Activated CD8-positive, alpha-beta T cell treated with anti-CD3 and anti-CD28 coated beads, Interleukin-2, amount 10 ng/mL, durations not matched to agents 7 days and 5 days (primary cell): ENCODE data around the gene TK1. TPM values are rescaled to one million over a fixed set of nuclear protein-coding genes. Genes with fewer than 3 reads are reported as not detected.

Experiments
- ATAC-seq: fragments of 150-1000 bp; cut with Tn5 transposase; one replicate; pipeline ENCODE4 v1.10.0; 2021; ENCODE audit warnings: moderate library complexity
- CTCF ChIA-PET: fragments of 350-600 bp; sonication (Branson Sonifier 250); formaldehyde crosslinking; loops from one replicate; lab custom pipeline; 2021; ENCODE audit warnings: antibody characterized with exemption; lab: Charles Lee
- POLR2A ChIA-PET: fragments of 350-600 bp; sonication (Branson Sonifier 250); formaldehyde crosslinking; loops from one replicate; lab custom pipeline; 2021; ENCODE audit warnings: antibody characterized with exemption; lab: Charles Lee
- DNase-seq: peaks from one replicate; pipeline ENCODE4 v3.0.0-alpha.2; 2020
- H3K27ac Mint-ChIP-seq: one replicate; pipeline ENCODE4 v1.8.0; 2021; ENCODE audit warnings: mild to moderate bottlenecking, mixed read lengths
- H3K27me3 Mint-ChIP-seq: one replicate; pipeline ENCODE4 v1.8.0; 2021; ENCODE audit warnings: low read depth, mixed read lengths
- H3K36me3 Mint-ChIP-seq: one replicate; pipeline ENCODE4 v1.8.0; 2021; ENCODE audit warnings: low read depth, mixed read lengths
- H3K4me1 Mint-ChIP-seq: one replicate; pipeline ENCODE4 v1.8.0; 2021; ENCODE audit warnings: low read depth, mixed read lengths
- H3K4me3 Mint-ChIP-seq: one replicate; pipeline ENCODE4 v1.8.0; 2021; ENCODE audit warnings: mild to moderate bottlenecking, mixed read lengths
- H3K9me3 Mint-ChIP-seq: one replicate; pipeline ENCODE4 v1.8.0; 2022; ENCODE audit warnings: mixed read lengths; ENCODE audit not compliant: insufficient read depth
- total RNA-seq, 2 experiments: library from RNA; stranded (reverse); gene quantifications; one replicate each; pipeline ENCODE4 v1.2.3, GENCODE V29; 2021

The TK1 gene
- total RNA-seq, 2 experiments from 2014 or later: 139 to 142 TPM

DNA sequence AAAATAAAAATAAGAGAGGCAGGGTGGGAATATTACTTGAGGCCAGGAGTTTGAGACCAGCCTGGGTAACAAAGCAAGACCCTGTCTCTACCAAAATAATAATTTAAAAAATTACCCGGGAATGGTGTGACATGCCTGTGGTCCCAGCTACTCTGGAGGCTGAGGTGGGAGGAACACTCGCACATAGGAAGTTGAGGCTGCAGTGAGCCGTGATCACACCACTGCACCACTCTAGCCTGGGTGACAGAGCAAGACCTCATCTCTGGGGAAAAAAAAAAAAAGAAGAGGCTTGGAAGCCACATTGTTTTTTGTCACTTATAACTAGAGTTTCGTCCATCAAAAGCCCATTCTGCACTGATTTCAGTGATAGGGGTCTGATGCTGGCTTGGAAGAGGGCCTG is 41.3 kb upstream of the TK1 start:
- CTCF ChIA-PET: interaction anchor here (1.7 kb wide), 1 partner anchor 143 kb away, joined by 4 read pairs; no protein-coding TSS in a partner anchor
- peaks cover 24% of the 10 kb centered on the region for H3K36me3 Mint-ChIP-seq
- H3K9me3 Mint-ChIP-seq: no peaks in the 10 kb centered on the region
- DNase-seq (no peak), ATAC-seq (no peak)
- POLR2A ChIA-PET: interaction anchor here (1.2 to 1.4 kb wide), 2 partner anchors 10 to 14 kb away, joined by 5 to 8 read pairs; partner anchors contain the start of gene BIRC5
- peaks cover 29% of the 10 kb centered on the region for H3K27me3 Mint-ChIP-seq
- no peak overlapping the region for H3K4me3 Mint-ChIP-seq
- H3K27ac Mint-ChIP-seq: no peak overlapping the region
- H3K4me1 Mint-ChIP-seq: peaks cover 5% of the 10 kb centered on the region

- CTCF ChIA-PET: interaction anchor here (1.7 kb wide), 1 partner anchor 143 kb away, joined by 4 read pairs; no protein-coding TSS in a partner anchor
- POLR2A ChIA-PET: interaction anchor here (1.2 to 1.4 kb wide), 2 partner anchors 10 to 13 kb away, joined by 5 to 8 read pairs; partner anchors contain the start of gene BIRC5
- Mint-ChIP-seq H3K4me1 (peaks cover 5% of the 10 kb centered on the region), H3K27me3 (peaks cover 24% of the 10 kb centered on the region), H3K4me3 (no peak overlapping the region), H3K9me3 (no peaks in the 10 kb centered on the region), H3K36me3 (peaks cover 30% of the 10 kb centered on the region), H3K27ac (no peak overlapping the region)
- ATAC-seq (no peak), DNase-seq (no peak)
Measured at GRCh38 chr17:78227455-78227916, 40.6 kb upstream of the TK1 start.

DNA sequence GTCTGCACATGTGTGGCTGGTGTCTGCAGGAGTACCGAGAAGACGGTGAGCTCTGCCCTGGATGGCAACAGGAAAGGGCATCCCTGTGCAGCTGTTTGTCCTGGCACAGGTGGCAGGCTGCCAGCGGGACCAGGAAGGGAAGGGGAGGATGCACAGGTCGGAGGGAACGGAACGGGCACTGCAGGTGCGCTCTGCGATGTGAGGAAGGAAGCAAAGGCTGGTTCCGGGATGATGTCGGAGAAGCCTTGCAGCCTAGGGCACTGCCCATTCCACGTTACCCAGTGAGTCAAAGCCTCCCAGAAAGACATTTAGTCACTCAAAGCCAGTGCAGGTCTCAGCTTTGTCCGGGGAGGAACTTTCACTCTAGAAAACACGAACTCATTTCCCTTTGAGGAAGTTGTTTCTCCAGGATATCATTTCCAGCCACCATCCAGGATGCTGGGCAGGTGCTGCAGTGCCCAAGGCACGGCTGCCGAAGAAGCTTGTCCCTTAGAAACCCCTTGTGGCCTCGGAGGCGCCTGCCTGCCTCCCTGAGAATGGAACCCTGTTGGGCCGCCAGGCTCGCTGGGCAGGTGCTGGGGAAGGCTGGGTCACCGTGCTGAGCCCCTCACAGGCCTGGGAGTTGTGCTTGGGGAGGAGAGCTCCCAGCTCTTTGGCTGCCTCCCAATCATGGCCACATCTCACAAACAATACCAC is 40.1 kb upstream of the TK1 start:
- ChIA-PET CTCF (interaction anchor here (1.1 to 1.7 kb wide), 3 partner anchors 24 to 142 kb away, joined by 3 to 5 read pairs (median 4); no protein-coding TSS in a partner anchor), POLR2A (interaction anchor here (1.2 kb wide), 1 partner anchor 13 kb away, joined by 8 read pairs; the partner anchor contains the start of gene BIRC5)
- DNase-seq (no peak), ATAC-seq (no peak)
- peaks cover 30% of the 10 kb centered on the region for H3K36me3 Mint-ChIP-seq
- peaks cover 18% of the 10 kb centered on the region for H3K27me3 Mint-ChIP-seq
- no peak overlapping the region for H3K27ac Mint-ChIP-seq
- H3K4me1 Mint-ChIP-seq: peaks cover 3% of the 10 kb centered on the region
- no peaks in the 10 kb centered on the region for H3K9me3 Mint-ChIP-seq
- no peak overlapping the region for H3K4me3 Mint-ChIP-seq

GRCh38 chr17:78226055-78226758 is 39.4 kb upstream of the TK1 start:
- CTCF ChIA-PET: interaction anchor here (1.1 to 1.7 kb wide), 4 partner anchors 23 to 141 kb away, joined by 3 to 5 read pairs (median 4); no protein-coding TSS in a partner anchor
- H3K4me1 Mint-ChIP-seq: peaks cover 3% of the 10 kb centered on the region
- no peak overlapping the region for H3K4me3 Mint-ChIP-seq
- H3K36me3 Mint-ChIP-seq: peaks cover 34% of the 10 kb centered on the region
- POLR2A ChIA-PET: no interaction called here
- DNase-seq: no peak
- peak overlapping the region; percentile 20 for H3K27ac Mint-ChIP-seq
- H3K27me3 Mint-ChIP-seq: peaks cover 15% of the 10 kb centered on the region
- H3K9me3 Mint-ChIP-seq: no peaks in the 10 kb centered on the region
- ATAC-seq: no peak

DNA sequence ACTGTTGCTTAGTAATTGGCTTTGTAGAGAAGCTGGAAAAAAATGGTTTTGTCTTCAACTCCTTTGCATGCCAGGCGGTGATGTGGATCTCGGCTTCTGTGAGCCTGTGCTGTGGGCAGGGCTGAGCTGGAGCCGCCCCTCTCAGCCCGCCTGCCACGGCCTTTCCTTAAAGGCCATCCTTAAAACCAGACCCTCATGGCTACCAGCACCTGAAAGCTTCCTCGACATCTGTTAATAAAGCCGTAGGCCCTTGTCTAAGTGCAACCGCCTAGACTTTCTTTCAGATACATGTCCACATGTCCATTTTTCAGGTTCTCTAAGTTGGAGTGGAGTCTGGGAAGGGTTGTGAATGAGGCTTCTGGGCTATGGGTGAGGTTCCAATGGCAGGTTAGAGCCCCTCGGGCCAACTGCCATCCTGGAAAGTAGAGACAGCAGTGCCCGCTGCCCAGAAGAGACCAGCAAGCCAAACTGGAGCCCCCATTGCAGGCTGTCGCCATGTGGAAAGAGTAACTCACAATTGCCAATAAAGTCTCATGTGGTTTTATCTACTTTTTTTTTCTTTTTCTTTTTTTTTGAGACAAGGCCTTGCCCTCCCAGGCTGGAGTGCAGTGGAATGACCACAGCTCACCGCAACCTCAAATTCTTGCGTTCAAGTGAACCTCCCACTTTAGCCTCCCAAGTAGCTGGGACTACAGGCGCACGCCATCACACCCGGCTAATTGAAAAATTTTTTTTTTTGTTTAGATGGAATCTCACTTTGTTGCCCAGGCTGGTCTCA is 38.4 kb upstream of the TK1 start:
- Mint-ChIP-seq H3K27ac (no peak overlapping the region), H3K4me1 (peaks cover 3% of the 10 kb centered on the region), H3K36me3 (peaks cover 38% of the 10 kb centered on the region), H3K27me3 (peaks cover 6% of the 10 kb centered on the region), H3K9me3 (no peaks in the 10 kb centered on the region), H3K4me3 (no peak overlapping the region)
- POLR2A ChIA-PET: interaction anchor here (0.6 kb wide), 1 partner anchor 81 kb away, joined by 3 read pairs; no protein-coding TSS in a partner anchor
- ATAC-seq (no peak), DNase-seq (no peak)
- CTCF ChIA-PET: interaction anchor here (1.1 to 1.2 kb wide), 2 partner anchors 24 to 39 kb away, joined by 3 read pairs; no protein-coding TSS in a partner anchor

GRCh38 chr17:78224231-78225087 is 37.6 kb upstream of the TK1 start:
- CTCF ChIA-PET: no interaction called here
- no peak overlapping the region for H3K4me3 Mint-ChIP-seq
- peaks cover 6% of the 10 kb centered on the region for H3K27me3 Mint-ChIP-seq
- H3K9me3 Mint-ChIP-seq: no peaks in the 10 kb centered on the region
- no peak overlapping the region for H3K27ac Mint-ChIP-seq
- no peak for ATAC-seq
- DNase-seq: no peak
- POLR2A ChIA-PET: interaction anchor here (0.6 to 1.4 kb wide), 2 partner anchors 10 to 80 kb away, joined by 3 to 4 read pairs; no protein-coding TSS in a partner anchor
- peaks cover 43% of the 10 kb centered on the region for H3K36me3 Mint-ChIP-seq
- H3K4me1 Mint-ChIP-seq: peaks cover 7% of the 10 kb centered on the region

GRCh38 chr17:78223765-78224164 is 36.9 kb upstream of the TK1 start:
- Mint-ChIP-seq H3K4me1 (peaks cover 11% of the 10 kb centered on the region), H3K27me3 (peaks cover 6% of the 10 kb centered on the region), H3K27ac (no peak overlapping the region), H3K4me3 (no peak overlapping the region), H3K9me3 (no peaks in the 10 kb centered on the region), H3K36me3 (peaks cover 50% of the 10 kb centered on the region)
- ATAC-seq (no peak), DNase-seq (no peak)
- ChIA-PET POLR2A (interaction anchor here (1.1 to 1.4 kb wide), 2 partner anchors 9 to 38 kb away, joined by 3 to 4 read pairs; no protein-coding TSS in a partner anchor), CTCF (interaction anchor here (1.4 kb wide), 1 partner anchor 28 kb away, joined by 4 read pairs; no protein-coding TSS in a partner anchor)

GRCh38 chr17:78223061-78223460 is 36.2 kb upstream of the TK1 start:
- DNase-seq: no peak
- Mint-ChIP-seq H3K27ac (no peak overlapping the region), H3K9me3 (no peaks in the 10 kb centered on the region), H3K4me1 (peaks cover 11% of the 10 kb centered on the region), H3K27me3 (peaks cover 2% of the 10 kb centered on the region), H3K36me3 (peaks cover 53% of the 10 kb centered on the region), H3K4me3 (no peak overlapping the region)
- POLR2A ChIA-PET: interaction anchor here (1.1 to 1.4 kb wide), 2 partner anchors 8 to 37 kb away, joined by 3 to 4 read pairs; no protein-coding TSS in a partner anchor
- no peak for ATAC-seq
- CTCF ChIA-PET: interaction anchor here (0.6 to 1.4 kb wide), 2 partner anchors 29 to 220 kb away, joined by 3 to 4 read pairs; no protein-coding TSS in a partner anchor

- DNase-seq: no peak
- ATAC-seq: no peak
- Mint-ChIP-seq H3K4me1 (peaks cover 23% of the 10 kb centered on the region), H3K4me3 (no peak overlapping the region), H3K9me3 (no peaks in the 10 kb centered on the region), H3K27me3 (no peaks in the 10 kb centered on the region), H3K27ac (no peak overlapping the region), H3K36me3 (peaks cover 61% of the 10 kb centered on the region)
- POLR2A ChIA-PET: interaction anchor here (0.9 to 1.1 kb wide), 2 partner anchors 23 to 92 kb away, joined by 3 read pairs; no protein-coding TSS in a partner anchor
- CTCF ChIA-PET: no interaction called here
Measured at GRCh38 chr17:78219396-78220150, 32.7 kb upstream of the TK1 start.
